Esophagus muscularis mucosa (tissue), 4 donors: ENCODE measurements around the gene DUSP15.

Experiments used
- EP300 ChIP-seq: sonication (generic); formaldehyde crosslinking; IDR thresholded peaks from one replicate; pipeline ENCODE4 v1.6.1; 2017; ENCODE audit warnings: antibody characterized with exemption
- POLR2A ChIP-seq: fragments of 450-650 bp; IDR thresholded peaks from one replicate; pipeline ENCODE4 v1.6.1; 2017; ENCODE audit warnings: antibody characterized with exemption, moderate library complexity, mild to moderate bottlenecking, low read depth
- POLR2AphosphoS5 ChIP-seq, 2 donors: sonication (generic); formaldehyde crosslinking; IDR thresholded peaks; one replicate each; pipeline ENCODE4 v1.6.1; 2017; ENCODE audit warnings: antibody characterized with exemption in 2 of 2
- TF ChIP-seq, protein P1 (sequence below), 3 experiments: fragments of 200-600 bp in 2 of 3; fragments of 450-650 bp in 1 of 3; sonication (generic) in 2 of 3; IDR thresholded peaks; one replicate each; pipeline ENCODE4 v1.5.1; 2017 to 2019; ENCODE audit warnings: antibody characterized with exemption in 3 of 3, mild to moderate bottlenecking in 2 of 3, moderate library complexity in 1 of 3

DNA sequence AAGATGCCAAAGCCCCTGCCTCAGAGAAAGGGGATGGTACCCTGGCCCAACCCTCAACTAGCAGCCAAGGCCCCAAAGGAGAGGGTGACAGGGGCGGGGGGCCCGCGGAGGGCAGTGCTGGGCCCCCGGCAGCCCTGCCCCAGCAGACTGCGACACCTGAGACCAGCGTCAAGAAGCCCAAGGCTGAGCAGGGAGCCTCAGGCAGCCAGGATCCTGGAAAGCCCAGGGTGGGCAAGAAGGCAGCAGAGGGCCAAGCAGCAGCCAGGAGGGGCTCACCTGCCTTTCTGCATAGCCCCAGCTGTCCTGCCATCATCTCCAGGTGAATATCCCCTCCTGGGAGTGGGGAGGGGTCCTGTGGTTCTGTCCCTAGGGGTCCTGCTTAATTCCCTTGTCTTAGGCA, 50.1 kb downstream of the DUSP15 start:
- TF ChIP-seq EP300, result no peak
- TF ChIP-seq, protein P1, sequence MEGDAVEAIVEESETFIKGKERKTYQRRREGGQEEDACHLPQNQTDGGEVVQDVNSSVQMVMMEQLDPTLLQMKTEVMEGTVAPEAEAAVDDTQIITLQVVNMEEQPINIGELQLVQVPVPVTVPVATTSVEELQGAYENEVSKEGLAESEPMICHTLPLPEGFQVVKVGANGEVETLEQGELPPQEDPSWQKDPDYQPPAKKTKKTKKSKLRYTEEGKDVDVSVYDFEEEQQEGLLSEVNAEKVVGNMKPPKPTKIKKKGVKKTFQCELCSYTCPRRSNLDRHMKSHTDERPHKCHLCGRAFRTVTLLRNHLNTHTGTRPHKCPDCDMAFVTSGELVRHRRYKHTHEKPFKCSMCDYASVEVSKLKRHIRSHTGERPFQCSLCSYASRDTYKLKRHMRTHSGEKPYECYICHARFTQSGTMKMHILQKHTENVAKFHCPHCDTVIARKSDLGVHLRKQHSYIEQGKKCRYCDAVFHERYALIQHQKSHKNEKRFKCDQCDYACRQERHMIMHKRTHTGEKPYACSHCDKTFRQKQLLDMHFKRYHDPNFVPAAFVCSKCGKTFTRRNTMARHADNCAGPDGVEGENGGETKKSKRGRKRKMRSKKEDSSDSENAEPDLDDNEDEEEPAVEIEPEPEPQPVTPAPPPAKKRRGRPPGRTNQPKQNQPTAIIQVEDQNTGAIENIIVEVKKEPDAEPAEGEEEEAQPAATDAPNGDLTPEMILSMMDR (IDR thresholded peaks at IDR 0.05), result no peak
- TF ChIP-seq POLR2AphosphoS5 (IDR thresholded peaks at IDR 0.05), result no peak
- no peak for TF ChIP-seq POLR2A
